GM19463 (cell line): Measurements from ENCODE around the gene NUAK1.
"Not testable (repeated sequence)": the region's sequence is repeated elsewhere in the genome, so short reads cannot be mapped to it uniquely, and the experiment has no call there.

Experiments
- ATAC-seq: cut with Tn5 transposase; IDR thresholded peaks from one replicate; pipeline ENCODE4 v1.9.1; 2021; ENCODE audit warnings: mild to moderate bottlenecking, moderate library complexity; ENCODE audit not compliant: unreplicated experiment

Gene NUAK1

GRCh38 chr12:106149096-106149784 is 10.5 kb upstream of the NUAK1 start:
- ATAC-seq: no peak

- ATAC-seq: no peak
Measured at GRCh38 chr12:106147956-106148355, 9.2 kb upstream of the NUAK1 start.

- no peak for ATAC-seq
Measured at GRCh38 chr12:106146987-106147386, 8.2 kb upstream of the NUAK1 start.

- ATAC-seq: no peak
Measured at GRCh38 chr12:106145539-106146447, 7.0 kb upstream of the NUAK1 start.

- no peak for ATAC-seq
Measured at GRCh38 chr12:106144847-106145246, 6.1 kb upstream of the NUAK1 start.

GRCh38 chr12:106142591-106143261 is 4.0 kb upstream of the NUAK1 start:
- ATAC-seq: no peak

- not testable (repeated sequence) for ATAC-seq
Measured at GRCh38 chr12:106141920-106142319, 3.2 kb upstream of the NUAK1 start.

GRCh38 chr12:106141452-106141851 is 2.7 kb upstream of the NUAK1 start:
- ATAC-seq: no peak

- no peak for ATAC-seq
Measured at GRCh38 chr12:106141003-106141402, 2.2 kb upstream of the NUAK1 start.

GRCh38 chr12:106140223-106140986 is 1.7 kb upstream of the NUAK1 start:
- ATAC-seq: no peak

- no peak for ATAC-seq
Measured at GRCh38 chr12:106139422-106140171, 843 bp upstream of the NUAK1 start.

GRCh38 chr12:106138357-106138632 is 459 bp downstream of the NUAK1 start:
- no peak for ATAC-seq

- no peak for ATAC-seq
Measured at GRCh38 chr12:106137530-106138356, 1.0 kb downstream of the NUAK1 start.

- ATAC-seq: no peak
Measured at GRCh38 chr12:106136263-106136662, 2.5 kb downstream of the NUAK1 start.

- no peak for ATAC-seq
Measured at GRCh38 chr12:106135781-106136180, 3.0 kb downstream of the NUAK1 start.

- ATAC-seq: no peak
Measured at GRCh38 chr12:106135075-106135474, 3.7 kb downstream of the NUAK1 start.

- no peak for ATAC-seq
Measured at GRCh38 chr12:106134294-106134949, 4.3 kb downstream of the NUAK1 start.

- no peak for ATAC-seq
Measured at GRCh38 chr12:106133136-106134087, 5.3 kb downstream of the NUAK1 start.
